ENCODE data around the gene PARD3.

Gene PARD3

GRCh38 chr10:34731213-34731612, 83.9 kb downstream of the PARD3 start:
- Histone ChIP-seq H2AFZ (ENCODE audit: low read length) (no peak overlapping the region), H4K20me1 (ENCODE audit: insufficient read depth, low read length, poor library complexity, severe bottlenecking) (peaks cover 49% of the 10 kb centered on the region), H3K9ac (ENCODE audit: low read depth, low read length, poor library complexity, severe bottlenecking) (no peak overlapping the region), H3K4me3 (ENCODE audit: low read length, poor library complexity, severe bottlenecking) (no peak overlapping the region), H3K4me1 (ENCODE audit: insufficient read depth, low read length, poor library complexity, severe bottlenecking) (peaks cover 20% of the 10 kb centered on the region), H3K79me2 (ENCODE audit: insufficient read depth, low read length) (peaks cover 85% of the 10 kb centered on the region), H3K27me3 (ENCODE audit: insufficient read depth, low read length, poor library complexity, severe bottlenecking) (no peaks in the 10 kb centered on the region), H3K36me3 (ENCODE audit: insufficient read depth, low read length) (no peaks in the 10 kb centered on the region), H3K9me3 (ENCODE audit: insufficient read depth, low read depth, low read length) (no peaks in the 10 kb centered on the region), H3F3A (ENCODE audit: low read depth) (no peaks in the 10 kb centered on the region), H3K9me2 (replicated peaks; ENCODE audit: low read depth, low read length) (no peaks in the 10 kb centered on the region), H3K4me2 (ENCODE audit: low read depth, low read length, poor library complexity, severe bottlenecking) (no peak overlapping the region)
- TF ChIP-seq CTCF (conservative IDR thresholded peaks at IDR 0.05; ENCODE audit: low read length) (no peak), EZH2phosphoT487 (IDR thresholded peaks at IDR 0.05; ENCODE audit: borderline replicate concordance) (no peak)

GRCh38 chr10:34730726-34731125, 84.4 kb downstream of the PARD3 start:
- H3K9me3 ChIP-seq (ENCODE audit: insufficient read depth, low read depth, low read length): no peaks in the 10 kb centered on the region
- H2AFZ ChIP-seq (ENCODE audit: low read length): no peak overlapping the region
- H3K9ac ChIP-seq (ENCODE audit: low read depth, low read length, poor library complexity, severe bottlenecking): no peak overlapping the region
- no peaks in the 10 kb centered on the region for H3K9me2 ChIP-seq (replicated peaks; ENCODE audit: low read depth, low read length)
- H4K20me1 ChIP-seq (ENCODE audit: insufficient read depth, low read length, poor library complexity, severe bottlenecking): peaks cover 49% of the 10 kb centered on the region
- peaks cover 20% of the 10 kb centered on the region for H3K4me1 ChIP-seq (ENCODE audit: insufficient read depth, low read length, poor library complexity, severe bottlenecking)
- no peak for TF ChIP-seq EZH2phosphoT487 (IDR thresholded peaks at IDR 0.05; ENCODE audit: borderline replicate concordance)
- TF ChIP-seq CTCF (conservative IDR thresholded peaks at IDR 0.05; ENCODE audit: low read length): no peak
- peaks cover 88% of the 10 kb centered on the region for H3K79me2 ChIP-seq (ENCODE audit: insufficient read depth, low read length)
- H3K4me3 ChIP-seq (ENCODE audit: low read length, poor library complexity, severe bottlenecking): no peak overlapping the region
- H3K36me3 ChIP-seq (ENCODE audit: insufficient read depth, low read length): no peaks in the 10 kb centered on the region
- no peaks in the 10 kb centered on the region for H3F3A ChIP-seq (ENCODE audit: low read depth)
- H3K4me2 ChIP-seq (ENCODE audit: low read depth, low read length, poor library complexity, severe bottlenecking): no peak overlapping the region
- H3K27me3 ChIP-seq (ENCODE audit: insufficient read depth, low read length, poor library complexity, severe bottlenecking): no peaks in the 10 kb centered on the region

- H3K27me3 ChIP-seq (ENCODE audit: insufficient read depth, low read length, poor library complexity, severe bottlenecking): no peaks in the 10 kb centered on the region
- H2AFZ ChIP-seq (ENCODE audit: low read length): no peak overlapping the region
- peaks cover 90% of the 10 kb centered on the region for H3K79me2 ChIP-seq (ENCODE audit: insufficient read depth, low read length)
- H3K4me3 ChIP-seq (ENCODE audit: low read length, poor library complexity, severe bottlenecking): no peak overlapping the region
- no peak overlapping the region for H3K9ac ChIP-seq (ENCODE audit: low read depth, low read length, poor library complexity, severe bottlenecking)
- peaks cover 44% of the 10 kb centered on the region for H4K20me1 ChIP-seq (ENCODE audit: insufficient read depth, low read length, poor library complexity, severe bottlenecking)
- peaks cover 20% of the 10 kb centered on the region for H3K4me1 ChIP-seq (ENCODE audit: insufficient read depth, low read length, poor library complexity, severe bottlenecking)
- TF ChIP-seq CTCF (conservative IDR thresholded peaks at IDR 0.05; ENCODE audit: low read length) (no peak), EZH2phosphoT487 (IDR thresholded peaks at IDR 0.05; ENCODE audit: borderline replicate concordance) (no peak)
- H3F3A ChIP-seq (ENCODE audit: low read depth): no peaks in the 10 kb centered on the region
- no peak overlapping the region for H3K4me2 ChIP-seq (ENCODE audit: low read depth, low read length, poor library complexity, severe bottlenecking)
- H3K9me2 ChIP-seq (replicated peaks; ENCODE audit: low read depth, low read length): no peaks in the 10 kb centered on the region
- H3K9me3 ChIP-seq (ENCODE audit: insufficient read depth, low read depth, low read length): no peaks in the 10 kb centered on the region
- H3K36me3 ChIP-seq (ENCODE audit: insufficient read depth, low read length): no peaks in the 10 kb centered on the region
These were observed 85.5 kb downstream of the PARD3 start for GRCh38 chr10:34729619-34730018.

Data from Loucy (cell line).